ENCODE data around the gene RAD51B.

DNA sequence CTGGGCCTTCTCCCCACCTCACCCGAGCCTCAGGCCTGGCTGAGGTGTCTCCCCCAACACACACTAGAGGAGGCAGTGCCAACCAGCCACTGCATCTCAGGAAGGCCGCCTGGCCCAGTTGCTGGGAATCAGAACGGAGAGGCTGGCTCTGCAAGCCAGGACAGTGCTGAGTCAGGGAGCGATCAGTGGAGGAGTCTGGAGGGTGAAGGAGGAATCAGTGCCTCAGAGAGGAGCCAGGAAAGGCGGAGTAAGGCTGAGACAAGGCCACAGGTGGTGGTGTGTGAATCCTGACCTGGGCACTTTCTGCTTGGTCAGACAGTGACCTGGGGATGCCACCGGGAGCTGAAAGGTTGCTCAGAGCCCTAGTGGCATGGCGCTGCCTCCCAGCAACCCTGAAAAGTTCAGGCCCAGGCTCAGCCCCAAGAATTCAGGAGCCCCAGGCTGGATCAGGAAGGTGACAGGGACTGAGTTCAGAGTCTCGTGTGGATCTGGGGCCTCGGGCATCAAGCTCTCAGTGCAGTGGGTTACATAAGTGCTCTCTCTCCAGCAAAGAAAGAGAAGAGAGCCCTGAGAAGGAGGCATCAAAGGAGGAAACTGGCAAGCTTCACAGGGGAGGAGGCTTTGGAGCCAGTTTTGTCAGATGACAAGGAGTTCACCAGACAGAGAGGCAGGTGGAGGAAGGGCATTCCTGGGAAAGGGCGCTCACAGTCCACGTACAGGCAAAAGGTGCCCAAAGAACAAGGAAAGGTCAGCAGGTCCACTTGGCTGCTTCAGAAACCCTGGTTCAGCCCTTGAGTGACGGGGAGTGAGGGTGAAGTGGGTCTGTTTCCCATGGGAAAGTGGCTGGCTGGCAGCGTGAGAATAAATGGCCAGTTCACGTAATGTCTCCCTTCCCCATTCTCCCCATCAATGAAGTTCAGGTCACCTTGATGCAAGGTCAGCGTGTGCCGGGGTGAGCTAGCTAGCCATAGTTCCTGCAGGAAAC is 885.4 kb downstream of the RAD51B start:
- no peak for TF ChIP-seq POLR2A (IDR thresholded peaks at IDR 0.05)
- TF ChIP-seq, protein P1, sequence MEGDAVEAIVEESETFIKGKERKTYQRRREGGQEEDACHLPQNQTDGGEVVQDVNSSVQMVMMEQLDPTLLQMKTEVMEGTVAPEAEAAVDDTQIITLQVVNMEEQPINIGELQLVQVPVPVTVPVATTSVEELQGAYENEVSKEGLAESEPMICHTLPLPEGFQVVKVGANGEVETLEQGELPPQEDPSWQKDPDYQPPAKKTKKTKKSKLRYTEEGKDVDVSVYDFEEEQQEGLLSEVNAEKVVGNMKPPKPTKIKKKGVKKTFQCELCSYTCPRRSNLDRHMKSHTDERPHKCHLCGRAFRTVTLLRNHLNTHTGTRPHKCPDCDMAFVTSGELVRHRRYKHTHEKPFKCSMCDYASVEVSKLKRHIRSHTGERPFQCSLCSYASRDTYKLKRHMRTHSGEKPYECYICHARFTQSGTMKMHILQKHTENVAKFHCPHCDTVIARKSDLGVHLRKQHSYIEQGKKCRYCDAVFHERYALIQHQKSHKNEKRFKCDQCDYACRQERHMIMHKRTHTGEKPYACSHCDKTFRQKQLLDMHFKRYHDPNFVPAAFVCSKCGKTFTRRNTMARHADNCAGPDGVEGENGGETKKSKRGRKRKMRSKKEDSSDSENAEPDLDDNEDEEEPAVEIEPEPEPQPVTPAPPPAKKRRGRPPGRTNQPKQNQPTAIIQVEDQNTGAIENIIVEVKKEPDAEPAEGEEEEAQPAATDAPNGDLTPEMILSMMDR (IDR thresholded peaks at IDR 0.05) = no peak
- no peak for TF ChIP-seq POLR2AphosphoS5 (IDR thresholded peaks at IDR 0.05)
- TF ChIP-seq EP300 (IDR thresholded peaks at IDR 0.05) = no peak
